HEK293T (cell line): Measurements from ENCODE around the gene SNED1.

Experiments used
- ARNT ChIP-seq: fragments of 450-650 bp; IDR thresholded peaks from 2 replicates; pipeline ENCODE4 v1.6.1; 2017; ENCODE audit warnings: mild to moderate bottlenecking
- BHLHE40 ChIP-seq: fragments of 450-650 bp; IDR thresholded peaks from 2 replicates; pipeline ENCODE4 v1.6.1; 2016; ENCODE audit warnings: mild to moderate bottlenecking, moderate library complexity, borderline replicate concordance
- CTBP1 ChIP-seq: fragments of 450-650 bp; IDR thresholded peaks from 2 replicates; pipeline ENCODE4 v1.6.1; 2016; ENCODE audit warnings: borderline replicate concordance
- ELF4 ChIP-seq: fragments of 450-650 bp; IDR thresholded peaks from 2 replicates; pipeline ENCODE4 v1.6.1; 2017; ENCODE audit warnings: antibody characterized with exemption
- FOXA1 ChIP-seq: fragments of 450-650 bp; IDR thresholded peaks from 2 replicates; pipeline ENCODE4 v1.6.1; 2016; ENCODE audit warnings: mild to moderate bottlenecking
- HDGF ChIP-seq: fragments of 450-650 bp; IDR thresholded peaks from 2 replicates; pipeline ENCODE4 v1.6.1; 2017; ENCODE audit warnings: antibody characterized with exemption, borderline replicate concordance
- SP1 ChIP-seq: fragments of 450-650 bp; IDR thresholded peaks from 2 replicates; pipeline ENCODE4 v1.6.1; 2017
- SUZ12 ChIP-seq: fragments of 450-650 bp; IDR thresholded peaks from 2 replicates; pipeline ENCODE4 v1.6.1; 2016; ENCODE audit warnings: mild to moderate bottlenecking
- TARDBP ChIP-seq: fragments of 450-650 bp; IDR thresholded peaks from 2 replicates; pipeline ENCODE4 v1.6.1; 2016

DNA sequence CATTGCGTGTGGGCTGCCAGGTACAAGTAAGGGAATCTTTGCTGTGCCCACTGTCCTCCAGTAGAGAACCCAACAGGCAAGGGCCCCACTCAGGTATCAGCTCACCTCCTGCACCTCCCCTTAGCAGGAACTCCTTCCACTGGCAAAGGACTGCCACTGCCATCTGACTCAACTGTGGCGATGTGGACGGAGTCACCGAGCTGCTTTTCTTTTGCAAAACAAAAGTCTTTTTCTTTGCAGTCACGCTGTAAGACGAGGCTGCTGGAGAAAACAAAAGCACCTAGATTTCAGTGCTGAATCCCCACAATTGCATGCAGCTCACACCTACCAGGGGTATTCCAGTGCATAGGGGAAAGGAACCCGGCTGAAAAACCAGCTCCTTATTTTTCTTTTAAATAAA, 95.8 kb downstream of the SNED1 start:
- TF ChIP-seq SP1 (no peak), SUZ12 (no peak), ARNT (no peak), BHLHE40 (no peak), FOXA1 (no peak), CTBP1 (no peak), TARDBP (no peak), ELF4 (no peak), HDGF (no peak)
